Suprapubic skin (tissue), 4 donors: Measurements from ENCODE around the gene NT5C1A.

ENCODE experiments used
- EP300 ChIP-seq: sonication (generic); formaldehyde crosslinking; IDR thresholded peaks from one replicate; pipeline ENCODE4 v1.6.1; 2017; ENCODE audit warnings: antibody characterized with exemption
- POLR2A ChIP-seq, 2 donors: fragments of 450-650 bp; IDR thresholded peaks; one replicate each; pipeline ENCODE4 v1.6.1; 2017; ENCODE audit warnings: antibody characterized with exemption in 2 of 2, mild to moderate bottlenecking in 2 of 2, moderate library complexity in 2 of 2
- POLR2AphosphoS5 ChIP-seq, 3 donors: sonication (generic); formaldehyde crosslinking; IDR thresholded peaks; one replicate each; pipeline ENCODE4 v1.6.1; 2017; ENCODE audit warnings: antibody characterized with exemption in 3 of 3
- TF ChIP-seq, protein P1 (sequence below), 2 donors: fragments of 200-600 bp in 1 of 2; fragments of 450-650 bp in 1 of 2; sonication (generic) in 1 of 2; IDR thresholded peaks; one replicate each; pipeline ENCODE4 v1.5.1; 2016 to 2019; ENCODE audit warnings: antibody characterized with exemption in 2 of 2, mild to moderate bottlenecking in 1 of 2, moderate library complexity in 1 of 2

DNA sequence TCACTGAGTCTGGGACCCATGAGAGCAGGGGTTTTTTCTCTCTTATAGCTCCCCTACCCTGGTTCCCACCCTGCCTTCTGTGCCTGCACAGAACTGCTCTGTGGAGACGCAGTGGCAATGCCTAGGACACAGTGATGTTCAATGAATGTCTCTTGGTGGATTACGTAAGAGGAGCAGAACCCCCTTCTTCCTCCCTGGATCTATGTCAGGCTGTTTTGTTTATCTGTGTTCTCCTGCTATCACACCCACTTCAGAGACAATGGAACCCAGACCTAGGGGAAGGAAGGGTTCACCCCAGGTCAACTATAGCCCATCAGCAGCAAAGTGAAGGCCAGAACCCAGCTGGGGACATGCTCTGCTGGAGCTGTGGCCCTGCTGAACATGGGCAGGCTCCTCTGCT is 17.3 kb upstream of the NT5C1A start:
- TF ChIP-seq, protein P1, sequence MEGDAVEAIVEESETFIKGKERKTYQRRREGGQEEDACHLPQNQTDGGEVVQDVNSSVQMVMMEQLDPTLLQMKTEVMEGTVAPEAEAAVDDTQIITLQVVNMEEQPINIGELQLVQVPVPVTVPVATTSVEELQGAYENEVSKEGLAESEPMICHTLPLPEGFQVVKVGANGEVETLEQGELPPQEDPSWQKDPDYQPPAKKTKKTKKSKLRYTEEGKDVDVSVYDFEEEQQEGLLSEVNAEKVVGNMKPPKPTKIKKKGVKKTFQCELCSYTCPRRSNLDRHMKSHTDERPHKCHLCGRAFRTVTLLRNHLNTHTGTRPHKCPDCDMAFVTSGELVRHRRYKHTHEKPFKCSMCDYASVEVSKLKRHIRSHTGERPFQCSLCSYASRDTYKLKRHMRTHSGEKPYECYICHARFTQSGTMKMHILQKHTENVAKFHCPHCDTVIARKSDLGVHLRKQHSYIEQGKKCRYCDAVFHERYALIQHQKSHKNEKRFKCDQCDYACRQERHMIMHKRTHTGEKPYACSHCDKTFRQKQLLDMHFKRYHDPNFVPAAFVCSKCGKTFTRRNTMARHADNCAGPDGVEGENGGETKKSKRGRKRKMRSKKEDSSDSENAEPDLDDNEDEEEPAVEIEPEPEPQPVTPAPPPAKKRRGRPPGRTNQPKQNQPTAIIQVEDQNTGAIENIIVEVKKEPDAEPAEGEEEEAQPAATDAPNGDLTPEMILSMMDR (IDR thresholded peaks at IDR 0.05): no peak
- TF ChIP-seq POLR2AphosphoS5 (IDR thresholded peaks at IDR 0.05) (no peak), EP300 (no peak), POLR2A (IDR thresholded peaks at IDR 0.05) (no peak)
